ENCODE data around the gene MASP1. TPM values are rescaled to one million over a fixed set of nuclear protein-coding genes. Genes with fewer than 3 reads are reported as not detected.
"Not testable (repeated sequence)": the region's sequence is repeated elsewhere in the genome, so short reads cannot be mapped to it uniquely, and the experiment has no call there.

MASP1 gene
- total RNA-seq, 1 donor from 2014 or later: not detected

- Histone ChIP-seq H3K36me3 (ENCODE audit: control insufficient read depth, insufficient read depth, low read length) (no peaks in the 10 kb centered on the region), H3K4me3 (ENCODE audit: low read depth, low read length) (no peak overlapping the region), H3K27me3 (ENCODE audit: control insufficient read depth, insufficient read depth, low read length) (no peaks in the 10 kb centered on the region)
- TF ChIP-seq CTCF (IDR thresholded peaks at IDR 0.05; ENCODE audit: insufficient read depth, low read length, poor library complexity, severe bottlenecking): no peak
- DNase-seq (ENCODE audit: low read depth): no peak
Measured at GRCh38 chr3:187205683-187206082, 85.9 kb downstream of the MASP1 start.

GRCh38 chr3:187199463-187200050 lies 92.0 kb downstream of the MASP1 start:
- not testable (repeated sequence) for H3K36me3 ChIP-seq (ENCODE audit: control insufficient read depth, insufficient read depth, low read length); H3K4me3 ChIP-seq (ENCODE audit: low read depth, low read length); DNase-seq (ENCODE audit: low read depth); H3K27me3 ChIP-seq (ENCODE audit: control insufficient read depth, insufficient read depth, low read length)

GRCh38 chr3:187198490-187198889 lies 93.0 kb downstream of the MASP1 start:
- no peaks in the 10 kb centered on the region for H3K36me3 ChIP-seq (ENCODE audit: control insufficient read depth, insufficient read depth, low read length)
- no peaks in the 10 kb centered on the region for H3K27me3 ChIP-seq (ENCODE audit: control insufficient read depth, insufficient read depth, low read length)
- no peak for DNase-seq (ENCODE audit: low read depth)
- no peak for TF ChIP-seq CTCF (IDR thresholded peaks at IDR 0.05; ENCODE audit: insufficient read depth, low read length, poor library complexity, severe bottlenecking)
- H3K4me3 ChIP-seq (ENCODE audit: low read depth, low read length): no peak overlapping the region

- no peaks in the 10 kb centered on the region for H3K36me3 ChIP-seq (ENCODE audit: control insufficient read depth, insufficient read depth, low read length)
- H3K27me3 ChIP-seq (ENCODE audit: control insufficient read depth, insufficient read depth, low read length): no peaks in the 10 kb centered on the region
- no peak for TF ChIP-seq CTCF (IDR thresholded peaks at IDR 0.05; ENCODE audit: insufficient read depth, low read length, poor library complexity, severe bottlenecking)
- no peak for DNase-seq (ENCODE audit: low read depth)
- H3K4me3 ChIP-seq (ENCODE audit: low read depth, low read length): no peak within 1 kb of the TSS
Measured at GRCh38 chr3:187197335-187197649, 94.2 kb downstream of the MASP1 start, which contains the start of gene RTP1. TSS of gene RTP1 (plus strand) at chr3:187197486. CDS start at chr3:187197516, 30 bp downstream.

- no peak for TF ChIP-seq CTCF (IDR thresholded peaks at IDR 0.05; ENCODE audit: insufficient read depth, low read length, poor library complexity, severe bottlenecking)
- H3K27me3 ChIP-seq (ENCODE audit: control insufficient read depth, insufficient read depth, low read length): no peaks in the 10 kb centered on the region
Measured at GRCh38 chr3:187196573-187197334, 94.8 kb downstream of the MASP1 start.

GRCh38 chr3:187193181-187193580 lies 98.4 kb downstream of the MASP1 start:
- DNase-seq (ENCODE audit: low read depth): no peak
- Histone ChIP-seq H3K36me3 (ENCODE audit: control insufficient read depth, insufficient read depth, low read length) (no peaks in the 10 kb centered on the region), H3K4me3 (ENCODE audit: low read depth, low read length) (no peak overlapping the region), H3K27me3 (ENCODE audit: control insufficient read depth, insufficient read depth, low read length) (no peaks in the 10 kb centered on the region)
- no peak for TF ChIP-seq CTCF (IDR thresholded peaks at IDR 0.05; ENCODE audit: insufficient read depth, low read length, poor library complexity, severe bottlenecking)

More at GRCh38 chr3:187196573-187197334, 94.8 kb downstream of the MASP1 start:
- Histone ChIP-seq H3K4me3 (ENCODE audit: low read depth, low read length) (no peak overlapping the region), H3K36me3 (ENCODE audit: control insufficient read depth, insufficient read depth, low read length) (no peaks in the 10 kb centered on the region)
- DNase-seq (ENCODE audit: low read depth): no peak
